T-helper 2 cell treated with Interferon-gamma antibody and Interleukin-4, amounts not matched to agents 100 ng/mL and 5 ng/mL, for 36 hours (primary cell): Measurements from ENCODE around the gene PDE6C. TPM values are rescaled to one million over a fixed set of nuclear protein-coding genes. Genes with fewer than 3 reads are reported as not detected.

Experiments
- intact Hi-C: fragments of 100-400 bp; cut with micrococcal nuclease; formaldehyde crosslinking; loops from one replicate; pipeline ENCODE4 v1.15.1; 2023
- total RNA-seq: library from RNA; stranded (reverse); gene quantifications from 2 replicates; pipeline ENCODE4 v1.2.3, GENCODE V29; 2022

PDE6C gene
- total RNA-seq, 1 donor from 2014 or later, result not detected

DNA sequence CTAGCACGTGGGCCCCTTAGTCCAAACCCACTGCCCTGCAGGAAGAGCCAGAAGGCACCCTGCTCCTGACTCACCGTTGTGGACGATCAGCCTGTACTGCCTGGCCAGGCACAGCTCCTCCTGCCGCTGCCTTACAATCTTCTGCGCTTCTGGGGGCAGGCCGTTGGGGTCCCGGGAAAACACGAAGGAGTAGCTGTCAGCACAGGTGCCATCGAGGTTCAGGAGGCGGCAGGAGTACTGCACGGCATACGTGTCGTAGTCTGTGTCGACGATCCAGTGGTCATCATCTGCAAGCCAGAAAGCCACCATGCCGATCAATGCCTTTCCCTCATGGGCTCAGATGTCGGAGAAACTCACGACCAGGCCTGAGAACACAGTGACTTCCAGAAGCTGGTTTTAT lies 18.6 kb upstream of the PDE6C start:
- intact Hi-C loops, result no loop called here

- intact Hi-C loops, result no loop called here
These were observed 17.8 kb upstream of the PDE6C start for GRCh38 chr10:93594518-93594917.

DNA sequence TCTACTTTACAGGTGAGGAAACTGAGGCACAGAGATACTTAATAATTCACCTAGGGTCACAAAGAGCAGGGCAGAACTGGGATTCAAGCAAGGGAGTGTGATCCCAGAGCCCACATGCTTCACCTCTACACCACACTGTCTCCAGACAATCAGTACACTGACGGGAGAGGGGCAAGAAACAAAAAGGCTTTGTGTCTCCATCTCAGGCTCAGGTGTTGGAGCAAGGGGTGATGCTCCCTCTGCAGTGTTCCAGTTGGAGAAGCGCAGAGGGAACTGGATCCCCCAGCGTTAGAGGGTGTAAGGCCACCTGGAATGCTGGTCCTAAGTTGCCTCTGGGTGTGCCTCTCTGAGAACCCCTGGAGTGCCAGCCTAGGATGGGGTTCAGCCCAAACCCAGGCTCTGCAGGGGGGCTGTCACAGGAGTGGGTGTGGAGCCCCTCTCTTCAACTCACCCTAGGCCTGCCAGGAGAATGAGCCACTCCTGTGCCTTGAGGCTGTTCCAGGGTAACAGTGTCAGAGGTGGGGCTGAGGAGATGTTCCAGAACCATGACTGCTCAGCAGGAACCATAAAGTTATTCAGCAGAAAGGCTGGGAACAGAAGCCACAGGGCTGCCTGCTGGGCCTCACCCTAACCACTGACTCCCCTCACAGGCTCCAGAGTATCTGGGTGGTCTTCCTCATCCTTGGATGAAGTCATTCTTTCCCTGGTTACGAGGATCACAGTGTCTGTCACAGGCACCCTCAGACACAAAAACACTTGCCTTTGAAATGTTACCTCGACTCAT lies 16.8 kb upstream of the PDE6C start:
- intact Hi-C loops, result no loop called here

GRCh38 chr10:93596539-93596938 lies 15.8 kb upstream of the PDE6C start:
- intact Hi-C loops, result no loop called here

- intact Hi-C loops, result no loop called here
These were observed 15.2 kb upstream of the PDE6C start for GRCh38 chr10:93597075-93597599.

GRCh38 chr10:93598157-93598556 lies 14.2 kb upstream of the PDE6C start:
- intact Hi-C loops, result no loop called here

- intact Hi-C loops, result no loop called here
These were observed 13.0 kb upstream of the PDE6C start for GRCh38 chr10:93599335-93599734.

DNA sequence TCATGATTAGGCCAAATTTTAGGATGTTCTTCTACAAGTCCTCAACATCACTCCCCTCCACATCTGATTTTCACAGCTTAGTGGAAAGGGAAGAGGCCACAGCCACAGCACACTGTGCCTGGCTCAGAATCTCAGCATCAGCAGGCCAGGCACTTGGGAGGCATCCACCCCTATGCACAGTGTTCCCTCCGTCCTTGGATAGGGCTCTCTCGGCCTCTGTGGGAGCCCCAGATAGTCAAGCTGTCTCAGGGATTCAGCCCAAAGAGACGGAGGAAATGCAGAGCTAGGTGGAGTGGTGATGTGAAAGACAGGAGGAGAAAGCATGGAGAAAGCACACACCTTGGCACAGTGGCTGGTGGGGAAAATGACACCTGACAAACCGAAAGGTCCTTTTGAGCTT lies 12.6 kb upstream of the PDE6C start:
- intact Hi-C loops, result no loop called here

DNA sequence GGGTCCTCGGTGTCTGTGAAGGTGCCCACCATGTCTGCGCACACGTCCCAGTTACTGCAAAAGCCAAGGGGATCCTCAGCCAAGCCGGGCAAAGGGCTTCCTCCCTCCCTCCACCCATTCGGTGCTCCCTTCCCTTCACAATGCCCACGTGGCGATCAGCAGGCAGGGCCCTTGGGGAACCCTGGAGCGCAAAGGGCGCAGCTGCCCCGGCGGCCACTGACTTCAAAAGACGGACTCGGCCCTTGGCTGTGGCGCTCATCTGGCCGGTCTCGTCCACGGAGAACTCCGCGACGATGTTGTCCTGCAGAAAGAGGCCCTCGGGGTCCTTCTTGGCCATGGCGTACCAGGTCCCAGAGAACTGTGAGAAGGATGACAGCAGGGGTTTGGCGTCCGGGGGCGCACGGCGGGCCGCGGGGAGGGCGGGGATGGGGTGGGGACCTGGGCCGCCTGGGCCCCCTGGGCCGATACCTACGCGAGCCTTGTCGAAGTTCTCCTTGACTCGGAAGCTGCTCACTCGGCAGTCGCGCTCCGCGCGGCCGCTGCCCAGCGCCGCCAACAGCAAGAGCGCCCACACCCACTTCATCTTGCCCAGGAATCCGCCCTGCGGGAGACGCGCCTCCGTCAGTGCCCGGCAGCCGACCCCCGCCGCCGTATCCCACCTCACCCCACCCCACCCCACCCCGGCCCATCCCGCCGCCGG lies 11.7 kb upstream of the PDE6C start:
- intact Hi-C loops, result no loop called here

DNA sequence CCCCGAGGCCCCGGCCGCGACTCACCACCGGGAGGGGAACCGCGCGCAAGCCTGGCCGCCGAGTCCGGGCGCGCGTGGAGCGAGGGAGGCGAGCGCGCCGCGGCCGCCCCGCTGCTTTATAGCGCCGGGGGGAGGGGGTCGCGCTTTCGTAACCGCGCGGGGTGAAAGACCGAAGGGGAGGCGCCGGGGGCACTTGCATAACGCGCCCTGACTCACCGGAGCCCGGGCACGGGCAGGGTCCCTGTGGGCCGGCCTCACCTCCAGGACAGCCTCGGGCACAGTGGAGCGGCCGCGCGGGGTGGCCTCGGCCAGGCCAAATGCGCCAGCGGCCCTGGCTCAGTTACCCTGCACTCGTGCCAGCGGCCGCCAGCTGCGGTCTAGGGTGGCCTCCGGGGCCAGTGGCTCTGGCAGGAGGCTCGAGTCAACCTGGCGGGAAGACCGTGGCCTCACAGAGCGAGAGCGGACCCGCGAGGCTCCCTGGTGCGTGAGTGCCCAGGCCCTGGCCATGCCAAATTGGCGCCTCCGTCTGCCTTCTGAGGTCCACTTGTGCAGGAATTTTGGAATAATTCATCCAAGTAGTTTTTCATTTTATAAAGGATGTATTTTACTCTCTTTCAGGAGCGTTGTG lies 11.1 kb upstream of the PDE6C start, which contains the start of gene RBP4:
Gene RBP4 (minus strand): TSS at position 90 of the 628 bp plus-strand sequence. CDS start 207 bp downstream, outside the sequence.
- intact Hi-C loops, result no loop called here

DNA sequence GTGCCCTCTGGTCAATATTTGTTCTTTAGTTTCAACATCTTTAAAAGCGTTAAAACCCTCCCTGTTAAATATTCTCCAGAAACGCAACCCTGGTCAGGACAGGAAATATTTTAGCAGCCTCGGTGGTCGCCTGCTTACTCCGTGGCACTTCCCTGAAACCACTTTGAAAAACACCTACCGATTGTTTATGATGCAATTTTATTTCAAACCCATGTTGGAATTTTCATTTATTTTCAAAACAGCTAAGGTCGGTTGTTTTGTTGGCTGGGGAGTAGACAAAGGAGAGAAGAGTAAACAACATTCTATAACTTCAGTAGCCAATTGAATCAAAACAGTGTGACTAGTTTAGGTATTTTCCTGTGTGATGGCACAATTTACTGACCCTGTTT lies 10.6 kb upstream of the PDE6C start:
- intact Hi-C loops, result no loop called here

- intact Hi-C loops, result no loop called here
These were observed 9.3 kb upstream of the PDE6C start for GRCh38 chr10:93603023-93603422.

GRCh38 chr10:93604146-93604545 lies 8.2 kb upstream of the PDE6C start:
- intact Hi-C loops, result no loop called here

GRCh38 chr10:93608421-93608820 lies 3.9 kb upstream of the PDE6C start:
- intact Hi-C loops, result no loop called here

GRCh38 chr10:93613126-93613525 lies 789 bp downstream of the PDE6C start:
- intact Hi-C loops, result no loop called here

- intact Hi-C loops, result no loop called here
These were observed 1.9 kb downstream of the PDE6C start for GRCh38 chr10:93614101-93614825.

DNA sequence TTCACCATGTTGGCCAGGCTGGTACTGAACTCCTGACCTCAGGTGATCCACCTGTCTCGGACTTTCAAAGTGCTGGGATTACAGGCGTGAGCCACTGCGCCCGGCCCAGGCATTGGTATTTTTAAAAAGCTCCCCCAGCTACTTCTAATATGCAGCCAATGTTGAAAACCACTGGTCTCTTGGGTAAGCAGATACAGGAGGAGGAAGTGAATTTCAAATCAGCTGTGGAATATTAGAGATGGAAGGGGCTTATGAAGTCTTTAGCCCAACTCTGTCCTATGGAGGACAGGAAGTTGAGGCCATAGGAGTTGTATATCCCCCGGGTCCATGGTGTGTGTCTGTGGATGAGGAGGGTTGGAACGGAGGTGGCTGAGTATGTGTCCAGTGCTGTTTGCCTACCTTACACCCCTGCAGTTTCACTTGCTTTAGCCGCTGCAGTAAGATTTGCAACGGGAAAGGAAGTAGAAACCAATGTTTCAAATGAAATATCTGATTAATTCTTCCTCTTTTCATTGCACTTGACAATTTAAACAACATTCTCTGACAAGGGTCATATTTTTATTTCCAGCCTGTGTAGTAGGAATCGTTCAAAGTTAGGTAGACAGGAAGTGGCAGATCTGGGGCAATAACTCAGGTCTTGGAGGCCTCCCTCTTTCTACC lies 3.4 kb downstream of the PDE6C start:
- intact Hi-C loops, result no loop called here

- intact Hi-C loops, result no loop called here
These were observed 8.6 kb downstream of the PDE6C start for GRCh38 chr10:93620925-93621324.

GRCh38 chr10:93622942-93623341 lies 10.6 kb downstream of the PDE6C start:
- intact Hi-C loops, result no loop called here

GRCh38 chr10:93628858-93629257 lies 16.5 kb downstream of the PDE6C start:
- intact Hi-C loops, result no loop called here
